Lower leg skin (tissue), 3 donors: ENCODE results near the gene CYTH3.

Experiments used
- POLR2A ChIP-seq, 2 donors: fragments of 450-650 bp; IDR thresholded peaks; one replicate each; pipeline ENCODE4 v1.6.1; 2016 to 2017; ENCODE audit warnings: antibody characterized with exemption in 2 of 2, mild to moderate bottlenecking in 1 of 2, moderate library complexity in 1 of 2
- TF ChIP-seq, protein P1 (sequence below), 3 donors: fragments of 450-650 bp; IDR thresholded peaks; one replicate each; pipeline ENCODE4 v1.5.1; 2016; ENCODE audit warnings: antibody characterized with exemption in 3 of 3, mild to moderate bottlenecking in 3 of 3, moderate library complexity in 2 of 3

GRCh38 chr7:6249043-6249442 is 23.4 kb downstream of the CYTH3 start:
- TF ChIP-seq, protein P1, sequence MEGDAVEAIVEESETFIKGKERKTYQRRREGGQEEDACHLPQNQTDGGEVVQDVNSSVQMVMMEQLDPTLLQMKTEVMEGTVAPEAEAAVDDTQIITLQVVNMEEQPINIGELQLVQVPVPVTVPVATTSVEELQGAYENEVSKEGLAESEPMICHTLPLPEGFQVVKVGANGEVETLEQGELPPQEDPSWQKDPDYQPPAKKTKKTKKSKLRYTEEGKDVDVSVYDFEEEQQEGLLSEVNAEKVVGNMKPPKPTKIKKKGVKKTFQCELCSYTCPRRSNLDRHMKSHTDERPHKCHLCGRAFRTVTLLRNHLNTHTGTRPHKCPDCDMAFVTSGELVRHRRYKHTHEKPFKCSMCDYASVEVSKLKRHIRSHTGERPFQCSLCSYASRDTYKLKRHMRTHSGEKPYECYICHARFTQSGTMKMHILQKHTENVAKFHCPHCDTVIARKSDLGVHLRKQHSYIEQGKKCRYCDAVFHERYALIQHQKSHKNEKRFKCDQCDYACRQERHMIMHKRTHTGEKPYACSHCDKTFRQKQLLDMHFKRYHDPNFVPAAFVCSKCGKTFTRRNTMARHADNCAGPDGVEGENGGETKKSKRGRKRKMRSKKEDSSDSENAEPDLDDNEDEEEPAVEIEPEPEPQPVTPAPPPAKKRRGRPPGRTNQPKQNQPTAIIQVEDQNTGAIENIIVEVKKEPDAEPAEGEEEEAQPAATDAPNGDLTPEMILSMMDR (IDR thresholded peaks at IDR 0.05) = no peak
- no peak for TF ChIP-seq POLR2A (IDR thresholded peaks at IDR 0.05)
